ENCODE measurements around the gene PLXNA4. TPM values are rescaled to one million over a fixed set of nuclear protein-coding genes. Genes with fewer than 3 reads are reported as not detected.

The PLXNA4 gene
- total RNA-seq, 1 donor from 2014 or later, result 0.38 TPM

- Mint-ChIP-seq H3K27ac (no peak overlapping the region), H3K27me3 (peaks cover 2% of the 10 kb centered on the region), H3K9me3 (ENCODE audit: low read depth) (no peaks in the 10 kb centered on the region), H3K4me3 (ENCODE audit: low read depth) (no peak overlapping the region), H3K36me3 (ENCODE audit: insufficient read depth) (no peaks in the 10 kb centered on the region), H3K4me1 (ENCODE audit: low read depth) (no peaks in the 10 kb centered on the region)
- DNase-seq (ENCODE audit: low spot score, unreplicated experiment), result no peak
- no peak for TF ChIP-seq CTCF (IDR thresholded peaks at IDR 0.05; ENCODE audit: unreplicated experiment)
These were observed 438.6 kb downstream of the PLXNA4 start for GRCh38 chr7:132137681-132138080.

GRCh38 chr7:132135746-132136385 is 440.4 kb downstream of the PLXNA4 start:
- Mint-ChIP-seq H3K36me3 (ENCODE audit: insufficient read depth) (no peaks in the 10 kb centered on the region), H3K4me1 (ENCODE audit: low read depth) (no peaks in the 10 kb centered on the region), H3K27ac (no peak overlapping the region), H3K27me3 (peaks cover 5% of the 10 kb centered on the region), H3K4me3 (ENCODE audit: low read depth) (no peak overlapping the region), H3K9me3 (ENCODE audit: low read depth) (no peaks in the 10 kb centered on the region)
- no peak for TF ChIP-seq CTCF (IDR thresholded peaks at IDR 0.05; ENCODE audit: unreplicated experiment)
- no peak for DNase-seq (ENCODE audit: low spot score, unreplicated experiment)

GRCh38 chr7:132134814-132135445 is 441.3 kb downstream of the PLXNA4 start:
- no peak for DNase-seq (ENCODE audit: low spot score, unreplicated experiment)
- no peak overlapping the region for H3K27ac Mint-ChIP-seq

GRCh38 chr7:132133501-132133900 is 442.8 kb downstream of the PLXNA4 start:
- TF ChIP-seq CTCF (IDR thresholded peaks at IDR 0.05; ENCODE audit: unreplicated experiment), result no peak
- H3K36me3 Mint-ChIP-seq (ENCODE audit: insufficient read depth), result no peaks in the 10 kb centered on the region
- no peak for DNase-seq (ENCODE audit: low spot score, unreplicated experiment)
- H3K9me3 Mint-ChIP-seq (ENCODE audit: low read depth), result no peaks in the 10 kb centered on the region
- no peak overlapping the region for H3K4me3 Mint-ChIP-seq (ENCODE audit: low read depth)
- no peaks in the 10 kb centered on the region for H3K4me1 Mint-ChIP-seq (ENCODE audit: low read depth)
- H3K27ac Mint-ChIP-seq, result no peak overlapping the region
- H3K27me3 Mint-ChIP-seq, result peaks cover 10% of the 10 kb centered on the region

More at GRCh38 chr7:132134814-132135445, 441.3 kb downstream of the PLXNA4 start:
- Mint-ChIP-seq H3K4me1 (ENCODE audit: low read depth) (no peaks in the 10 kb centered on the region), H3K36me3 (ENCODE audit: insufficient read depth) (no peaks in the 10 kb centered on the region), H3K9me3 (ENCODE audit: low read depth) (no peaks in the 10 kb centered on the region), H3K27me3 (peaks cover 11% of the 10 kb centered on the region), H3K4me3 (ENCODE audit: low read depth) (no peak overlapping the region)
- no peak for TF ChIP-seq CTCF (IDR thresholded peaks at IDR 0.05; ENCODE audit: unreplicated experiment)

GRCh38 chr7:132131196-132131595 is 445.1 kb downstream of the PLXNA4 start:
- Mint-ChIP-seq H3K4me3 (ENCODE audit: low read depth) (no peak overlapping the region), H3K4me1 (ENCODE audit: low read depth) (no peaks in the 10 kb centered on the region), H3K9me3 (ENCODE audit: low read depth) (no peaks in the 10 kb centered on the region), H3K27me3 (peaks cover 9% of the 10 kb centered on the region), H3K27ac (no peak overlapping the region), H3K36me3 (ENCODE audit: insufficient read depth) (no peaks in the 10 kb centered on the region)
- no peak for TF ChIP-seq CTCF (IDR thresholded peaks at IDR 0.05; ENCODE audit: unreplicated experiment)
- no peak for DNase-seq (ENCODE audit: low spot score, unreplicated experiment)

Measured in progenitor cell of endocrine pancreas (in vitro differentiated cells).